K562 (cell line): ENCODE data around the gene ACTN4. TPM values are rescaled to one million over a fixed set of nuclear protein-coding genes. Genes with fewer than 3 reads are reported as not detected.

ENCODE experiments used
- ASH1L ChIP-seq: fragments of 450-650 bp; IDR thresholded peaks from 2 replicates; pipeline ENCODE4 v1.6.1; 2018; ENCODE audit warnings: borderline replicate concordance, mild to moderate bottlenecking, low read depth; ENCODE audit not compliant: partially characterized antibody
- CBFA2T2 ChIP-seq: fragments of 450-650 bp; conservative IDR thresholded peaks from 2 replicates; pipeline ENCODE4 v1.6.1; 2017; ENCODE audit warnings: mild to moderate bottlenecking
- ELF4 ChIP-seq: fragments of 450-650 bp; formaldehyde crosslinking; IDR thresholded peaks from 2 replicates; pipeline ENCODE4 v1.4.0; 2022; ENCODE audit warnings: missing genetic modification characterization
- ESRRA ChIP-seq: fragments of 450-650 bp; IDR thresholded peaks from 2 replicates; pipeline ENCODE4 v1.6.1; 2014; ENCODE audit warnings: low read depth, mild to moderate bottlenecking, moderate library complexity, borderline replicate concordance
- GABPA ChIP-seq: fragments of 200-800 bp; sonication (Bioruptor generic); conservative IDR thresholded peaks from 2 replicates; pipeline ENCODE4 v1.6.1; 2016; ENCODE audit warnings: low read depth, missing genetic modification characterization, missing compliant biosample characterization
- GTF2A2 ChIP-seq: IDR thresholded peaks from 2 replicates; pipeline ENCODE4 v1.6.1; 2016; ENCODE audit warnings: mild to moderate bottlenecking, missing genetic modification characterization, missing compliant biosample characterization
- GTF2F1 ChIP-seq: IDR thresholded peaks from 2 replicates; pipeline ENCODE4 v1.6.1; 2011; ENCODE audit warnings: low read depth, low read length, improper control_type of control experiment
- HLTF ChIP-seq: fragments of 450-650 bp; IDR thresholded peaks from 2 replicates; pipeline ENCODE4 v1.6.1; 2016
- HMGN3 ChIP-seq: IDR thresholded peaks from 2 replicates; pipeline ENCODE4 v1.6.1; 2011; ENCODE audit warnings: borderline replicate concordance, low read depth, mild to moderate bottlenecking, mixed read lengths, low read length; ENCODE audit not compliant: insufficient read length; ENCODE audit errors: extremely low read depth
- KDM4B ChIP-seq, 2 experiments: fragments of 450-650 bp in 1 of 2; sonication (generic) in 1 of 2; IDR thresholded peaks; 2 replicates each; pipeline ENCODE4 v1.6.1; 2016 to 2017; ENCODE audit warnings: borderline replicate concordance in 2 of 2, antibody characterized with exemption in 1 of 2, low read depth in 1 of 2, mild to moderate bottlenecking in 1 of 2
- RBM17 ChIP-seq: fragments of 200-400 bp; formaldehyde crosslinking; IDR thresholded peaks from 2 replicates; pipeline ENCODE4 v1.6.1; 2017; ENCODE audit warnings: low read depth, mild to moderate bottlenecking, low read length, borderline replicate concordance
- RBM25 ChIP-seq: fragments of 200-400 bp; formaldehyde crosslinking; IDR thresholded peaks from 2 replicates; pipeline ENCODE4 v1.6.1; 2018; ENCODE audit warnings: low read length, low read depth, moderate library complexity; ENCODE audit not compliant: severe bottlenecking
- SNIP1 ChIP-seq: fragments of 450-650 bp; IDR thresholded peaks from 2 replicates; pipeline ENCODE4 v1.7.1; 2017; ENCODE audit warnings: low read depth, mild to moderate bottlenecking
- SREBF1 ChIP-seq: fragments of 150-350 bp; IDR thresholded peaks from 2 replicates; pipeline ENCODE4 v1.6.1; 2014; ENCODE audit warnings: antibody characterized with exemption, low read depth, low read length, borderline replicate concordance
- ZFP1 ChIP-seq: fragments of 450-650 bp; formaldehyde crosslinking; IDR thresholded peaks from 2 replicates; pipeline ENCODE4 v1.4.0; 2020; ENCODE audit warnings: mild to moderate bottlenecking, mixed read lengths
- ZFX ChIP-seq: sonication (generic); formaldehyde crosslinking; IDR thresholded peaks from 2 replicates; pipeline ENCODE4 v1.8.0; 2022; ENCODE audit warnings: mild to moderate bottlenecking, missing genetic modification reagents, moderate library complexity
- ZNF121 ChIP-seq: sonication (generic); formaldehyde crosslinking; conservative IDR thresholded peaks from 2 replicates; pipeline ENCODE4 v1.8.0; 2022; ENCODE audit warnings: missing genetic modification reagents
- ZNF124 ChIP-seq: sonication (generic); formaldehyde crosslinking; IDR thresholded peaks from 2 replicates; pipeline ENCODE4 v1.8.1; 2022; ENCODE audit warnings: missing genetic modification reagents
- ZNF445 ChIP-seq: fragments of 250-450 bp; sonication (Bioruptor Pico); IDR thresholded peaks from 2 replicates; pipeline ENCODE4 v1.4.0; 2020; ENCODE audit warnings: low read depth, mild to moderate bottlenecking, moderate library complexity
- ZNF75A ChIP-seq: fragments of 450-650 bp; formaldehyde crosslinking; IDR thresholded peaks from 2 replicates; pipeline ENCODE4 v1.4.0; 2020; ENCODE audit warnings: mild to moderate bottlenecking
- ZNF764 ChIP-seq: fragments of 250-450 bp; sonication (Bioruptor Pico); IDR thresholded peaks from 2 replicates; pipeline ENCODE4 v1.4.0; 2020; ENCODE audit warnings: low read depth, mild to moderate bottlenecking, moderate library complexity
- ZNF766 ChIP-seq: fragments of 200-800 bp; sonication (Bioruptor generic); conservative IDR thresholded peaks from 2 replicates; pipeline ENCODE4 v1.6.1; 2016; ENCODE audit warnings: missing genetic modification characterization, missing compliant biosample characterization
- polyA plus RNA-seq, 8 experiments: library from polyadenylated mRNA; depleted of rRNA in 4 of 8; stranded (reverse) in 5 of 8; unstranded in 3 of 8; fragments of >200 nt; fragmentation: Nextera tagmentation in 2 of 8; fragmentation: Illumina TruSeq in 1 of 8; extraction: Ambion mirVana in 2 of 8; extraction: Trizol in 1 of 8; gene quantifications; 2 replicates each; pipeline versions ENCODE4 v1.2.1 to v1.2.3, GENCODE V29; 2011 to 2014; ENCODE audit warnings: inconsistent platforms in 1 of 8, missing spikeins in 1 of 8
- total RNA-seq, 7 experiments: library from RNA; depleted of rRNA in 6 of 7; stranded (reverse); fragments of >200 nt in 6 of 7; fragmentation: Illumina TruSeq in 2 of 7; extraction: Trizol in 2 of 7; gene quantifications; 2 replicates each; pipeline versions ENCODE4 v1.2.1 to v1.2.3, GENCODE V29; 2011 to 2021; ENCODE audit warnings: low replicate concordance in 1 of 7
- TF ChIP-seq, protein P1 (sequence below): fragments of 450-650 bp; IDR thresholded peaks from 2 replicates; pipeline ENCODE4 v1.6.1; 2017; ENCODE audit warnings: antibody characterized with exemption
- TF ChIP-seq, protein P2 (sequence below), 2 experiments: fragments of 450-650 bp in 1 of 2; sonication (generic) in 1 of 2; formaldehyde crosslinking; conservative IDR thresholded peaks; 2 replicates each; pipeline versions ENCODE4 v1.4.0 to v1.8.1; 2020 to 2022; ENCODE audit warnings: mild to moderate bottlenecking in 1 of 2, missing genetic modification reagents in 1 of 2
- TF ChIP-seq, protein P3 (sequence below): fragments of 450-650 bp; conservative IDR thresholded peaks from 2 replicates; pipeline ENCODE4 v1.6.1; 2016; ENCODE audit warnings: missing genetic modification characterization, low read depth, mild to moderate bottlenecking, control low read depth, missing compliant biosample characterization

Gene ACTN4
- total and polyA plus RNA-seq, 9 of the 15 experiments (the other 6 are each of a cell fraction or from before 2014, with no cell fraction given): 3.1 to 385 (median 125) TPM

DNA sequence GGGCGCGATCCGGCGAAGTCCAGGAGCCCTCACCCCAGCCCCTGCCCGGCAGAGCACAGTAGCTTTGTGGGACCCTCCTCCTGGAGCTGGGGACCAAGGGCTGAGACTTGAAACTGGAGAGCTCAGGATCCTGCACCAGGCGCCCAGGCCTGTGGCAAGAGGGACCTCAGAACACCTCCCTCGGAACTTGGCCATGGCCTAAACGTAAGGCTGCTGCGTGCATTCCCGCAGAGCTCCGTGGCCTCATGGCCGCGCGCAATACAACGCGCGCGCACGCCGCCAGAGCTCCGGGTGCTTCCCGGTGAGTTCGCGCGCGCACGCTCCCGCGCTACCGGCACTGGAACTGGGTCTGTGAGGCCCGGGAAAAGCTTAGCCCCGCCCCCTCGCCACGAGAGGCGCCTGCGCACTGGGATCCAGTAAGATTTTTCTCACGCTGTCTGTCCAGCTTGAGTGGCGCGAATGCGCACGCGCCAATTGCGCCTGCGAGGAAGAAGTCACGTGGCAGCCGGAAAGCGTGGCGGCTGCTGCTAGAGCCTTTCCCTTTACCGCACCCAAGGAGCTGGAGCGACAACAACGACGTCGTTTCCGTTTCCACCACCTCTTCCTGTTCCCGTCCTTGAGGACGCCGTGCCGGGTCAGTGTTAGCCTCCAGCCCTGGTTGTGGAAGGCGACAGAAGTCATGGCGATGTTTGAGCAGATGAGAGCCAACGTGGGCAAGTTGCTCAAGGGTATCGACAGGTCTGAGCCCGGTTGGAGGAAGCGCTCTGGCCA is 28.7 kb upstream of the ACTN4 start, which contains the start of gene EIF3K (continued):
- no peak for TF ChIP-seq ZNF764 (CRISPR knock-in tag)
- no peak for TF ChIP-seq ZNF121
- TF ChIP-seq, protein P1, sequence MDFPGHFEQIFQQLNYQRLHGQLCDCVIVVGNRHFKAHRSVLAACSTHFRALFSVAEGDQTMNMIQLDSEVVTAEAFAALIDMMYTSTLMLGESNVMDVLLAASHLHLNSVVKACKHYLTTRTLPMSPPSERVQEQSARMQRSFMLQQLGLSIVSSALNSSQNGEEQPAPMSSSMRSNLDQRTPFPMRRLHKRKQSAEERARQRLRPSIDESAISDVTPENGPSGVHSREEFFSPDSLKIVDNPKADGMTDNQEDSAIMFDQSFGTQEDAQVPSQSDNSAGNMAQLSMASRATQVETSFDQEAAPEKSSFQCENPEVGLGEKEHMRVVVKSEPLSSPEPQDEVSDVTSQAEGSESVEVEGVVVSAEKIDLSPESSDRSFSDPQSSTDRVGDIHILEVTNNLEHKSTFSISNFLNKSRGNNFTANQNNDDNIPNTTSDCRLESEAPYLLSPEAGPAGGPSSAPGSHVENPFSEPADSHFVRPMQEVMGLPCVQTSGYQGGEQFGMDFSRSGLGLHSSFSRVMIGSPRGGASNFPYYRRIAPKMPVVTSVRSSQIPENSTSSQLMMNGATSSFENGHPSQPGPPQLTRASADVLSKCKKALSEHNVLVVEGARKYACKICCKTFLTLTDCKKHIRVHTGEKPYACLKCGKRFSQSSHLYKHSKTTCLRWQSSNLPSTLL: no peak
- TF ChIP-seq SNIP1: no peak
- TF ChIP-seq ZNF766 (CRISPR knock-in tag): peak; percentile 70; the same call in 1 of the 2 replicates
- TF ChIP-seq GTF2F1: no peak
- TF ChIP-seq, protein P2, sequence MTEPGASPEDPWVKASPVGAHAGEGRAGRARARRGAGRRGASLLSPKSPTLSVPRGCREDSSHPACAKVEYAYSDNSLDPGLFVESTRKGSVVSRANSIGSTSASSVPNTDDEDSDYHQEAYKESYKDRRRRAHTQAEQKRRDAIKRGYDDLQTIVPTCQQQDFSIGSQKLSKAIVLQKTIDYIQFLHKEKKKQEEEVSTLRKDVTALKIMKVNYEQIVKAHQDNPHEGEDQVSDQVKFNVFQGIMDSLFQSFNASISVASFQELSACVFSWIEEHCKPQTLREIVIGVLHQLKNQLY (CRISPR knock-in tag; conservative IDR thresholded peaks at IDR 0.05): no peak
- no peak for TF ChIP-seq ZFP1 (CRISPR knock-in tag)
- peak; percentile 88 for TF ChIP-seq HMGN3
- no peak for TF ChIP-seq GTF2A2
- TF ChIP-seq KDM4B (IDR thresholded peaks at IDR 0.05; ENCODE audit: borderline replicate concordance in 2 of 2, low read depth in 1 of 2): no peak; a peak in 1 of 4 replicates
- TF ChIP-seq GABPA: peak; percentile 95
- TF ChIP-seq SREBF1: peak; percentile 1; the same call in 1 of the 2 replicates
- peak; percentile 78 for TF ChIP-seq CBFA2T2
- TF ChIP-seq ZNF124 (CRISPR knock-in tag): no peak
- TF ChIP-seq ASH1L: no peak
- TF ChIP-seq ESRRA: peak; percentile 91
- no peak for TF ChIP-seq ELF4 (CRISPR knock-in tag)
- no peak for TF ChIP-seq ZNF75A
- TF ChIP-seq HLTF: no peak
- peak; percentile 94 for TF ChIP-seq ZFX (CRISPR knock-in tag)
- TF ChIP-seq, protein P3, sequence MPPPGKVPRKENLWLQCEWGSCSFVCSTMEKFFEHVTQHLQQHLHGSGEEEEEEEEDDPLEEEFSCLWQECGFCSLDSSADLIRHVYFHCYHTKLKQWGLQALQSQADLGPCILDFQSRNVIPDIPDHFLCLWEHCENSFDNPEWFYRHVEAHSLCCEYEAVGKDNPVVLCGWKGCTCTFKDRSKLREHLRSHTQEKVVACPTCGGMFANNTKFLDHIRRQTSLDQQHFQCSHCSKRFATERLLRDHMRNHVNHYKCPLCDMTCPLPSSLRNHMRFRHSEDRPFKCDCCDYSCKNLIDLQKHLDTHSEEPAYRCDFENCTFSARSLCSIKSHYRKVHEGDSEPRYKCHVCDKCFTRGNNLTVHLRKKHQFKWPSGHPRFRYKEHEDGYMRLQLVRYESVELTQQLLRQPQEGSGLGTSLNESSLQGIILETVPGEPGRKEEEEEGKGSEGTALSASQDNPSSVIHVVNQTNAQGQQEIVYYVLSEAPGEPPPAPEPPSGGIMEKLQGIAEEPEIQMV (tag): no peak
- no peak for TF ChIP-seq RBM17
- TF ChIP-seq RBM25: no peak
- no peak for TF ChIP-seq ZNF445
